NCI-H446 treated with DMSO at 0.1 percent for 48 hours (cell line): Measurements from ENCODE around the gene PARD6G.

Source experiments
- DNase-seq: peaks from one replicate; lab custom pipeline; 2025; lab: John Stamatoyannopoulos, UW

Gene PARD6G

GRCh38 chr18:80190311-80190710 is 57.0 kb downstream of the PARD6G start:
- no peak for DNase-seq

GRCh38 chr18:80189531-80189865 is 57.8 kb downstream of the PARD6G start:
- DNase-seq, result no peak

- no peak for DNase-seq
Measured at GRCh38 chr18:80188643-80189530, 58.4 kb downstream of the PARD6G start.

GRCh38 chr18:80187956-80188642 is 59.2 kb downstream of the PARD6G start:
- no peak for DNase-seq

- DNase-seq, result no peak
Measured at GRCh38 chr18:80185545-80185944, 61.8 kb downstream of the PARD6G start.

GRCh38 chr18:80184243-80184772 is 63.0 kb downstream of the PARD6G start:
- DNase-seq, result no peak

GRCh38 chr18:80183273-80184050 is 63.9 kb downstream of the PARD6G start:
- no peak for DNase-seq

- no peak for DNase-seq
Measured at GRCh38 chr18:80182855-80183254, 64.5 kb downstream of the PARD6G start.

GRCh38 chr18:80181642-80182461 is 65.5 kb downstream of the PARD6G start:
- DNase-seq, result no peak

- no peak for DNase-seq
Measured at GRCh38 chr18:80180778-80181564, 66.3 kb downstream of the PARD6G start.

- no peak for DNase-seq
Measured at GRCh38 chr18:80179857-80180558, 67.3 kb downstream of the PARD6G start.

- no peak for DNase-seq
Measured at GRCh38 chr18:80178935-80179818, 68.1 kb downstream of the PARD6G start.

- DNase-seq, result no peak
Measured at GRCh38 chr18:80177128-80177527, 70.2 kb downstream of the PARD6G start.

GRCh38 chr18:80176334-80177073 is 70.8 kb downstream of the PARD6G start:
- no peak for DNase-seq

GRCh38 chr18:80175451-80176204 is 71.7 kb downstream of the PARD6G start:
- DNase-seq, result no peak

- DNase-seq, result no peak
Measured at GRCh38 chr18:80173060-80173459, 74.3 kb downstream of the PARD6G start.

- no peak for DNase-seq
Measured at GRCh38 chr18:80172056-80172455, 75.3 kb downstream of the PARD6G start.
